OCI-LY7 (cell line): ENCODE data around the gene REEP5.

Source experiments
- EZH2phosphoT487 ChIP-seq: fragments of 200-600 bp; sonication (generic); IDR thresholded peaks from 2 replicates; pipeline ENCODE4 v1.6.1; 2018; ENCODE audit warnings: low read depth, borderline replicate concordance, mild to moderate bottlenecking, mixed run types, antibody characterized with exemption, low read length, moderate library complexity, mixed read lengths
- TF ChIP-seq, protein P1 (sequence below): fragments of 200-600 bp; sonication (generic); conservative IDR thresholded peaks from 2 replicates; pipeline ENCODE4 v1.5.1; 2014; ENCODE audit warnings: mild to moderate bottlenecking, antibody characterized with exemption, low read length, moderate library complexity, mixed read lengths

DNA sequence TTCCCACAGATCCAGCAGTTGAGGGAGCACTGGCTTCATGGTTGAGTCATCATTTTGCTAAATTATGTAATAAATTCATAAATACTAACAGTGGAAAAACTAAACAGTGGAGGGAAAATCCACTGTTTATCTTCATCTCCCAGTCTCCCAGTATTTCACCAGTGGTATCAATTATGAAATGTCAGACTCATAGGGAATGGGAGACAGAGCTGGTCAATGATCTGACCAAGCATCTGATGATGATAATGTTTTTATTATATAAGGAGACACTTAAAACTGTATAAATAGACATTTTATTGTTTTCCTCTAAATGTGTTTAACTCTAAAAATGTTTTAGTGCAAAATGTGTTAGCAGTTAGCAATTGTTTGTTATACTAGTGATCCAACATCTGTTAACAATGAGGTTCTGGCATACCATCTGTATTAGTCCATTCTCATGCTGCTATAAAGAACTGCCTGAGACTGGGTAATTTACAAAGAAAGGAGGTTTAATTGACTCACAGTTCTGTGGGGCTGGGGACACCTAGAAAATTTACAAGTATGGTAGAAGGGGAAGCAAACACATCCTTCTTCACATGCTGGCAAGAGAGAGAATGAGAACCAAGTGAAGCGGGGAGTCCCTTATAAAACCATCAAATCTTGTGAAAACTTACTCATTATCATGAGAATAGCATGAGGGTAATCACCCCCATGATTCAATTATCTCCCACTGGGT, 11.8 kb upstream of the REEP5 start:
- TF ChIP-seq, protein P1, sequence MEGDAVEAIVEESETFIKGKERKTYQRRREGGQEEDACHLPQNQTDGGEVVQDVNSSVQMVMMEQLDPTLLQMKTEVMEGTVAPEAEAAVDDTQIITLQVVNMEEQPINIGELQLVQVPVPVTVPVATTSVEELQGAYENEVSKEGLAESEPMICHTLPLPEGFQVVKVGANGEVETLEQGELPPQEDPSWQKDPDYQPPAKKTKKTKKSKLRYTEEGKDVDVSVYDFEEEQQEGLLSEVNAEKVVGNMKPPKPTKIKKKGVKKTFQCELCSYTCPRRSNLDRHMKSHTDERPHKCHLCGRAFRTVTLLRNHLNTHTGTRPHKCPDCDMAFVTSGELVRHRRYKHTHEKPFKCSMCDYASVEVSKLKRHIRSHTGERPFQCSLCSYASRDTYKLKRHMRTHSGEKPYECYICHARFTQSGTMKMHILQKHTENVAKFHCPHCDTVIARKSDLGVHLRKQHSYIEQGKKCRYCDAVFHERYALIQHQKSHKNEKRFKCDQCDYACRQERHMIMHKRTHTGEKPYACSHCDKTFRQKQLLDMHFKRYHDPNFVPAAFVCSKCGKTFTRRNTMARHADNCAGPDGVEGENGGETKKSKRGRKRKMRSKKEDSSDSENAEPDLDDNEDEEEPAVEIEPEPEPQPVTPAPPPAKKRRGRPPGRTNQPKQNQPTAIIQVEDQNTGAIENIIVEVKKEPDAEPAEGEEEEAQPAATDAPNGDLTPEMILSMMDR = no peak
- no peak for TF ChIP-seq EZH2phosphoT487
